Activated CD4-positive, alpha-beta T cell treated with anti-CD3 and anti-CD28 coated beads, Interleukin-2, amount 10 ng/mL, durations not matched to agents 24 days and 14 days (primary cell): Measurements from ENCODE around the gene CBFA2T2. TPM values are rescaled to one million over a fixed set of nuclear protein-coding genes. Genes with fewer than 3 reads are reported as not detected.
"Not testable (repeated sequence)": the region's sequence is repeated elsewhere in the genome, so short reads cannot be mapped to it uniquely, and the experiment has no call there.

ENCODE experiments used
- DNase-seq: peaks from one replicate; pipeline ENCODE4 v3.0.0; 2022
- H3K27ac Mint-ChIP-seq: one replicate; pipeline ENCODE4 v1.8.0; 2022; ENCODE audit warnings: mild to moderate bottlenecking, mixed read lengths
- H3K27me3 Mint-ChIP-seq: one replicate; pipeline ENCODE4 v1.8.0; 2022; ENCODE audit warnings: mixed read lengths
- H3K36me3 Mint-ChIP-seq: one replicate; pipeline ENCODE4 v1.8.0; 2022; ENCODE audit warnings: low read depth, mild to moderate bottlenecking, mixed read lengths
- H3K4me1 Mint-ChIP-seq: one replicate; pipeline ENCODE4 v1.8.0; 2021; ENCODE audit warnings: mixed read lengths
- H3K4me3 Mint-ChIP-seq: one replicate; pipeline ENCODE4 v1.8.0; 2022; ENCODE audit warnings: mild to moderate bottlenecking, moderate library complexity, mixed read lengths
- H3K9me3 Mint-ChIP-seq: one replicate; pipeline ENCODE4 v1.8.0; 2021; ENCODE audit warnings: mixed read lengths
- intact Hi-C: fragments of 100-400 bp; cut with micrococcal nuclease; formaldehyde crosslinking; loops from one replicate; pipeline ENCODE4 v1.15.1; 2023
- total RNA-seq: library from RNA; stranded (reverse); gene quantifications from 2 replicates; pipeline ENCODE4 v1.2.3, GENCODE V29; 2022

Gene CBFA2T2
- total RNA-seq, 1 donor from 2014 or later = 12.9 TPM

DNA sequence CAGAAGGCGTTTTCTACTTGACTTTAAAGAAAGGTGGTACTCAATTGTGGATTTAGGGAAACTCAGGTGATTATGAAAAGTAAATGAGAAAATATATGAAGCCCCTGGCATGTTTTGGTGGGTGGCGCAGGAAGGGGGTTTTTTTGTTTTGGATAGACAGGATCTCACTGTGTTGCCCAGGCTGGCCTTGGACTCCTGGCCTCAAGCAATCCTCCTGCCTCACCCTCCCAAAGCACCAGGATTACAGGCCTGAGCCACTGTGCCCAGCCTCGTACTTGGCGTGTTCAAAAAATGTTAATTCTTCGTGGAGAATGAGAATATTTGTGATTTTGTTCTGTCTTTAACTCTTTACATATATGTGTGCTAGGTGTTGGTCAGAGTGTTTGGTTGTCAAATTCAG lies 140.1 kb downstream of the CBFA2T2 start:
- no peak overlapping the region for H3K27ac Mint-ChIP-seq
- intact Hi-C loops = no loop called here
- H3K27me3 Mint-ChIP-seq = no peaks in the 10 kb centered on the region
- peaks cover 31% of the 10 kb centered on the region for H3K36me3 Mint-ChIP-seq
- H3K9me3 Mint-ChIP-seq = no peaks in the 10 kb centered on the region
- H3K4me3 Mint-ChIP-seq = no peak overlapping the region
- no peak for DNase-seq
- H3K4me1 Mint-ChIP-seq = peaks cover 3% of the 10 kb centered on the region

DNA sequence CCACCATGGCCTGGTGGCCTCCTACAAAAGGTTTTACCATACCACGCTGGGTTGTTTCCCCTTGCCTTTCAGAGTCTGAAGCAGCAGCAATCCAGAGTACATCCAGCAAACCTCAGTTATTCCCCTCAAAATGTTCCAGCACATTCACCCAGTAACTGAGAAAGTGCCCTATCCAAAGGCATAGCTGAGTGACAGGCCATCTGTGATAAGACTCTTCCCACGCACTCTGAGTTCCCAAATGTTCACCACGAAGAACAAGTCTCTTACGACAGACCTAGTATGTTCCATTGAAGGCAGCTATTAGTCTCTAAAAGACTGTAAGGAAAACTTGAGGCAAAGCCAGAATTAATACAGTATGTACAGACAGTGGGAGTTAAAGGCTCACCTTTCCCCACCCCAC lies 140.6 kb downstream of the CBFA2T2 start:
- intact Hi-C loops = no loop called here
- Mint-ChIP-seq H3K27me3 (no peaks in the 10 kb centered on the region), H3K27ac (no peak overlapping the region), H3K4me3 (no peak overlapping the region), H3K4me1 (peaks cover 3% of the 10 kb centered on the region), H3K36me3 (peaks cover 29% of the 10 kb centered on the region), H3K9me3 (no peaks in the 10 kb centered on the region)
- no peak for DNase-seq

DNA sequence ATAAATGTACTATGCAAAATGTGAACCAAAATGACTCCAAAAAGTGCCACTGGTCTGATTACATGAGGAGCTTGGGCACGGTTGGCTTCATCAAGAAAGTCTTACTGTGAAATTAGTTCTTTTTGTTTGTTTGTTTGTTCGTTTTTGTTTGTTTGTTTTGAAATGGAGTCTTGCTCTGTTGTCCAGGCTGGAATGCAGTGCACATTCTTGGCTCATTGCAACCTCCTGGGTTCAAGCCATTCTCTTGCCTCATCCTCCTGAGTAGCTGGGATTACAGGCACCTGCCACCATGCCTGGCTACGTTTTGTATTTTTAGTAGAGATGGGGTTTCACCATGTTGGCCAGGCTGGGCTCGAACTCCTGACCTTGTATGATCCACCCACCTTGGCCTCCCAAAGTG lies 142.0 kb downstream of the CBFA2T2 start:
- intact Hi-C loops, H3K27me3 Mint-ChIP-seq, H3K4me3 Mint-ChIP-seq, DNase-seq, H3K4me1 Mint-ChIP-seq, H3K27ac Mint-ChIP-seq, H3K9me3 Mint-ChIP-seq: not testable (repeated sequence)
- peaks cover 26% of the 10 kb centered on the region for H3K36me3 Mint-ChIP-seq

DNA sequence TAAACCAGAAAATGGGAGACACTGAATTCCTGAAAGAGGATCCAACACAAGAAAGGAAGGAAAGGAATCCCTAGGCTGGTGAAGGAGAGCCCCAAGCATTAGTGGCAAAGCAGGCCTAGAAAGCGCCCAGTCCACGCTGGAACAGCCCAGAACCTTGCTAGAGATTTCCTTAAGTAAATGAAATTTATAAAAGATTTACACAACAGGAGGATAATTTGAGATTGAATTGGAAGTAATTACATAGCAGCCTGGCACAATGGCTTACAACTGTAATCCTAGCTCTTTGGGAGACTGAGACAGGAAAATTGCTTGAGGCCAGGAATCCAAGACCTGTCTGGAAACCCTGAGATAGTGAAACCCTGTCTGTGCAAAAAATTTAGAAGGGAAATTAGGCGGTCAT lies 145.4 kb downstream of the CBFA2T2 start:
- no peak for DNase-seq
- Mint-ChIP-seq H3K4me1 (peaks cover 3% of the 10 kb centered on the region), H3K4me3 (no peak overlapping the region), H3K27me3 (no peaks in the 10 kb centered on the region), H3K36me3 (peaks cover 24% of the 10 kb centered on the region), H3K27ac (no peak overlapping the region), H3K9me3 (no peaks in the 10 kb centered on the region)
- intact Hi-C loops = no loop called here

DNA sequence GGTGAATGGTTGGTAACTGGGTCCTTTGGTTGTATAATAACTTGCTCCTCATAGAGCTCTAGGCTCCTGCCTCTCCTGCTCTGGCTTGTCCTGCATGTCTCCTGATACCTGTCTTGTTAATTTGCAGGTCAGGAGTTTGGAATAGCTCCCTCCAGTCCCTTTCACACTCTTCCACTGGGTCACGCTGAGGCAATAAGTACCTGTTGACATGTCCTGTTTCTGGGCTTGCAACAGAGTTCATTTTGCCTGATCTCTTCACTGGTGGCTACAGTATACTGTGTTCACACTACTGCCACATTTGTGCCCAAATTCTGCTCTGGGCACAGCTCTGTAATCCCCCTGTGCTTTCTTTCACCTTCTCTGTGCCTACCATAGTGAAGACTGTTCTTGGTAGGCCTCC lies 146.9 kb downstream of the CBFA2T2 start:
- H3K27me3 Mint-ChIP-seq = no peaks in the 10 kb centered on the region
- intact Hi-C loops = no loop called here
- no peak for DNase-seq
- no peaks in the 10 kb centered on the region for H3K9me3 Mint-ChIP-seq
- peaks cover 3% of the 10 kb centered on the region for H3K4me1 Mint-ChIP-seq
- H3K27ac Mint-ChIP-seq = no peak overlapping the region
- peaks cover 16% of the 10 kb centered on the region for H3K36me3 Mint-ChIP-seq
- H3K4me3 Mint-ChIP-seq = no peak overlapping the region

DNA sequence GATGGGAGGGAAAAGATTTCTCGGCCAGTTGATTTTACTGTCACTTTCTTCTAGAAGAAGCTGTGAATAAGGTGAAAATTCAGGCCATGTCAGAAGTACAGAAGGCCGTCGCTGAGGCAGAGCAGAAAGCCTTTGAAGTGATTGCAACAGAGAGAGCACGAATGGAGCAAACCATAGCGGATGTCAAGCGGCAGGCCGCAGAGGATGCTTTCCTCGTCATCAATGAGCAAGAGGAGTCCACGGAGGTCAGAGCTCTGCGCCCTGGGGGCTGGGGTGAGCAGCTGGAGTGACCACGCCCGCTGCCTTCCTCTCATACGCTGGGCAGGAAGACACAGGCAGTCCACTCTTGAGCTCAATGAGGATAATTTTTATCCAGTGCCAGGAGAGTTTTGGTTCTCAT lies 150.4 kb downstream of the CBFA2T2 start:
- H3K9me3 Mint-ChIP-seq = no peaks in the 10 kb centered on the region
- no peak overlapping the region for H3K27ac Mint-ChIP-seq
- H3K36me3 Mint-ChIP-seq = peaks cover 14% of the 10 kb centered on the region
- H3K4me1 Mint-ChIP-seq = no peaks in the 10 kb centered on the region
- H3K27me3 Mint-ChIP-seq = no peaks in the 10 kb centered on the region
- intact Hi-C loops = no loop called here
- no peak for DNase-seq
- H3K4me3 Mint-ChIP-seq = no peak overlapping the region

DNA sequence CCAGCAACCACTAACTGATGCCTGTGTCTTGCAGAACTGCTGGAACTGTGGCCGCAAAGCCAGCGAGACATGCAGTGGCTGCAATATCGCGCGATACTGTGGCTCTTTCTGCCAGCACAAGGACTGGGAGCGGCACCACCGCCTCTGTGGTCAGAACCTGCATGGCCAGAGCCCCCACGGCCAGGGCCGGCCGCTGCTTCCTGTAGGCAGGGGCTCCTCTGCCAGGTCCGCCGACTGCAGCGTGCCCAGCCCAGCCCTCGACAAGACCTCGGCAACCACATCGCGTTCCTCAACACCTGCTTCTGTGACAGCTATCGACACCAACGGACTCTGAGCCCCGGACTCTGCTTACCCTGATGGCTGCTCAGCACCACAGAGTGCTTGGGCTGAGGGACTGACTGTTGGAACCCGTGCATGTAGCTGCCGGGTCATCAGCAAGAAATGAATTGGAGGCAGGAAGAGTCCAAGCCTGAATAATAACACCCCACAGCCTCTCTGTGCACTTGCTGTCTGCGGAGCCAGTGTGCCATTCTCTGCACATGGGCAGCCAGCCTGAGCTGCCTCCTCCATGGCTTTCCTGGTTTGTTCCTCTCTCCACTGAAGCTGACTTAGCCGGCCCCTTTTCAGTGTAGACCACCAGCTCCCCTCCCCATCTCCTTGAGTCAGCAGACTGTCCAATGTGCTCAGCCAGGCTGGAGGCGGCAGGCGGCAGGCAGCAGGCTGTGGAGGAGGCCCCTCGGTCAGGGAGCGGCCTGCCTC lies 154.6 kb downstream of the CBFA2T2 start:
- intact Hi-C loops = no loop called here
- H3K4me3 Mint-ChIP-seq = no peak overlapping the region
- no peaks in the 10 kb centered on the region for H3K9me3 Mint-ChIP-seq
- H3K27ac Mint-ChIP-seq = no peak overlapping the region
- peaks cover 7% of the 10 kb centered on the region for H3K4me1 Mint-ChIP-seq
- H3K27me3 Mint-ChIP-seq = no peaks in the 10 kb centered on the region
- DNase-seq = no peak
- H3K36me3 Mint-ChIP-seq = peaks cover 11% of the 10 kb centered on the region

DNA sequence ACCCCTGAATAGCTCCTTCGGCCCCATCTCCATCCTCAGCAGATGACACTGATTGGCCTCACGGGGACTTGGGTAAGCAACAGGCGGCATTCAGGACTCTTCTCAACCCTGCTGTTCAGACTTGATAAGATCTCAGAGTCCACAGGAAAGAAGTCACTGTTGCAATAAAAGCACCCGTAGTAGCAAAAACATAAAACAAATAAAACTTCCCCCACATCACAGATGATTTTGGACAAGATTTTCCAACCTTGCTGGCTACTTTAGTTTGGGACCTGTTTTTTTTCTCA lies 155.1 kb downstream of the CBFA2T2 start:
- DNase-seq = no peak
- Mint-ChIP-seq H3K36me3 (peaks cover 7% of the 10 kb centered on the region), H3K27me3 (no peaks in the 10 kb centered on the region), H3K4me1 (peaks cover 8% of the 10 kb centered on the region), H3K4me3 (no peak overlapping the region), H3K27ac (no peak overlapping the region), H3K9me3 (no peaks in the 10 kb centered on the region)
- intact Hi-C loops = no loop called here

DNA sequence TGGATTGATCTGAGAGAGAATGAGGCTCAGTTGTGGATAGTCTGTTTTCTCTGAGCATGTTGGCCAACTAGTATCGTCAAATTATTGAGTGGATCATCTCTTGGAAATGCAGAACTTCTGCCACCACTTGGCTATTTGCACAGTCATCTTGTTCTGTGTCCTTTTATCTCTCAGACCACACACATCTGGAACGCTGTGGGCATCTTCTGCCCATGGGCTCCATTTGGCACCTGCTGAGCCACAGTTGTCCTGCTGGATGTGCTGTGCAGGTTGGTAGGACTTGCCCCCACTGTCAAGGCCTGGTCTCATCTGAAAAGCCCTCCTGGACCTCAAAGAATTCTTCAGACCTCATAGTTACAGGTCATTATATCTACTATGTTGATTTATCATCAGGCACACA lies 155.5 kb downstream of the CBFA2T2 start:
- Mint-ChIP-seq H3K27ac (no peak overlapping the region), H3K4me3 (no peak overlapping the region), H3K9me3 (no peaks in the 10 kb centered on the region), H3K4me1 (peaks cover 8% of the 10 kb centered on the region), H3K27me3 (no peaks in the 10 kb centered on the region), H3K36me3 (peaks cover 7% of the 10 kb centered on the region)
- intact Hi-C loops = no loop called here
- no peak for DNase-seq

DNA sequence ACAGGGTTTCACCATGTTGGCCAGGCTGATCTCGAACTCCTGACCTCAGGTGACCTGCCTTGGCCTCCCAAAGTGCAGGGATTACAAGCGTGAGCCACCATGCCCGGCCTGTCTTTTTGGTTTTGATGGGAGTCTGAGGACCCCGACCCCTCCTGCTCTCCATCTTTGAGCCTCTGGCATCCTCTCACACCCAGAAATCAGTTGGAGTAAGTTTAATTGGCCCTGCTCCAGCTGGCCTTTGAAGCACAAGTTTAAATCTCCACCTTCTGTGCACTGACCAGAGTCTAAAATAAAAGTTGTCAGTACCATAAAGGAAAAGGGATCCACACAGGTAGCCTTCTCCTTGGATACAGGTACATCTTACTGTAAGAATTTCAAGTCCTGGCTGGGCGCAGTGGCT lies 156.3 kb downstream of the CBFA2T2 start:
- no peak for DNase-seq
- Mint-ChIP-seq H3K27ac (no peak overlapping the region), H3K36me3 (peaks cover 7% of the 10 kb centered on the region), H3K4me3 (no peak overlapping the region), H3K27me3 (no peaks in the 10 kb centered on the region), H3K9me3 (no peaks in the 10 kb centered on the region), H3K4me1 (peaks cover 8% of the 10 kb centered on the region)
- intact Hi-C loops = no loop called here

DNA sequence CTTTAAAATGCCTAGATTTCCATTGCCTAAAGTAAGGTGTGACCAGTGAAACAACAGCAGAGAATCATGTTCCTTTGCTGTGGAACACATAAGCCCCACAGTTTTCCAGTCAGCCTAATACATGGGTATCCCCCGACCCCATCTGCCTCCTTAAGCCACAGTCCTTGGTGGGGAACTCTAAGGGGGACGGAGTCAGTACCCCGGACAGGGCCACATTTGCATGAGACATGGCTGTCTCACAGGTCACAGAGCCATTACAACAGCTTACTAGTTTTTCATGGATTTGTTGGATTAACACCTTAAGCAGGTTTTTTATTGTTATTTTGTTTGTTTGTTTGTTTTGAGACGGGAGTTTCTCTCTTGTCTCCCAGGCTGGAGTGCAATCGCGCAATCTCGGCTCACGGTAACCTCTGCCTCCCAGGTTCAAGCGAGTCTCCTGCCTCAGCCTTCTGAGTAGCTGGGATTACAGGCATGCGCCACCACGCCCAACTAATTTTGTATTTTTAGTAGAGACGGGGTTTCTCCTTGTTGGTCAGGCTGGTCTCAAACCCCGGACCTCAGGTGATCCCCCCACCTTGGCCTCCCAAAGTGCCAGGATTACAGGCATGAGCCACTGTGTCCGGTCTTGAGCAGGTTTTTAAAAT lies 157.2 kb downstream of the CBFA2T2 start:
- intact Hi-C loops = not testable (repeated sequence)

DNA sequence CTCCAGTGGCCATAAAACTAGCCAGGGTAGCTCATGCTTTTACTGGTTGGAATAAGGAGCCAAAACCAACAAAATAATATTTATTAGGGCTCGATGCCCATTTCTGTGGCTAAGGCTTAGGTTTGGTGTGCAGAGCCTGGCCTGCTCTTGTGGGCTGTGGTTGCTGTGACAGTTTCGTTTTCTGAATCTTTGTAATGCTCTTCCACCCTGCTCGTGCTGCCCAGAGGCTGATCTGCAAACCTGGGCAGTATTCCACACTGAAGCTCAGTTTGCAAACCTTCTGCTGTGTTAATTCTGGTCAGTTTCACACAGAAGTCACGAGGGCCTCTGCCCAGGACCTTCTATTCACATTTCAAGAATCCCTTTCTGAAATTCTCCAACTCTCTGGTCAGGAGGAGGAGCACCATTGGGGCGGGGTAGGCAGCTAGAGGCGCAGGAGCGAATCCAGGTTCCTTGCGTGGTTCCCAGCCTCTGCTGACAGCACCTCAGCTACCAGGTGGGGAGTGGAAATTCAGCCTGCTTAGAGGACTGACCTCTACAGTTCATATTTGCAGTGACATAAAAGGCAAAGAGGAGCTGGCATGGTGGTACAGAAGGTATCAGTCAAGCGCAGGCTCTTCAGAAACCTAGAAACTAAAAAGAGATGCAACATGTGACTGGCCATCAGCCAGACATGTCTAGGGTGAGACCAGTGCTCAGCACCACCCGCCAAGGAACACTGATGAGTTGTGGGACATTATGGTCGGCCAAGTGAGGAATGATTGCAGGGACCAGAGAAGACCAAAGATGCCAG lies 157.9 kb downstream of the CBFA2T2 start:
- Mint-ChIP-seq H3K4me3 (no peak overlapping the region), H3K27me3 (no peaks in the 10 kb centered on the region), H3K36me3 (peaks cover 7% of the 10 kb centered on the region), H3K4me1 (peaks cover 16% of the 10 kb centered on the region), H3K9me3 (no peaks in the 10 kb centered on the region), H3K27ac (no peak overlapping the region)
- DNase-seq = peak; percentile 56
- intact Hi-C loops = no loop called here

More for the DNA sequence above, 157.2 kb downstream of the CBFA2T2 start:
- DNase-seq, H3K36me3 Mint-ChIP-seq, H3K27me3 Mint-ChIP-seq, H3K4me3 Mint-ChIP-seq, H3K9me3 Mint-ChIP-seq, H3K27ac Mint-ChIP-seq: not testable (repeated sequence)
- peaks cover 12% of the 10 kb centered on the region for H3K4me1 Mint-ChIP-seq

DNA sequence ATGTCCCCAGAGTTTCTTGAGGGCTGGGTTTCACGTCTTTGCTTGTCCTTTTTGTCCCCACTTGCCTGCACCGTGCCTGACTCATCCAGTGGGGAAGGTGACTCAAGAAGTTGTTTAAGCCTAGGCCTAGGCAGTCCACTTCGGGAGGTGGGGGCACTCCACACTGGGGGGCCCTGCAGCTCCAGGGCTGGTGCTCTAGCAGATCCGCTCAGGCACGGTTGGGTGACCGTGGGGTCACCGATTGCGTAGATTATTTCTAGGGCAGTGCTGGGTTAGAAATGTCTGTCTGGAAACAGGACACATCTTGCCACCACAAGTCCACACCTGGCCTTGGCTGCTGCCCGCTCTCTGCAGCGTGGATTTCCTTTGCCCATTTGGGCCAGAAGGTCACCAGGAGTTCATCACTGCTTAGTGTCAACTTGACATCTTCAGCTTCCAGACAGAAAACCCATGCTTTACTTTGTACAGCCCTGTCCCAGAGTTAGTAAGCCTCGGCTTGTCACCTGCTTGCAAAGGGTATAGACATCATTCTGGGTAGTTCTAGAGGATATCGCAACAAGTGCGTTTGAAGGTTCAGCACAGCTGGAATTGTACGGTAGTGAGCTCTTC lies 158.6 kb downstream of the CBFA2T2 start:
- H3K27me3 Mint-ChIP-seq = no peaks in the 10 kb centered on the region
- H3K27ac Mint-ChIP-seq = no peak overlapping the region
- no peaks in the 10 kb centered on the region for H3K9me3 Mint-ChIP-seq
- H3K4me1 Mint-ChIP-seq = peaks cover 22% of the 10 kb centered on the region
- peaks cover 7% of the 10 kb centered on the region for H3K36me3 Mint-ChIP-seq
- H3K4me3 Mint-ChIP-seq = no peak overlapping the region
- intact Hi-C loops = no loop called here
- no peak for DNase-seq

DNA sequence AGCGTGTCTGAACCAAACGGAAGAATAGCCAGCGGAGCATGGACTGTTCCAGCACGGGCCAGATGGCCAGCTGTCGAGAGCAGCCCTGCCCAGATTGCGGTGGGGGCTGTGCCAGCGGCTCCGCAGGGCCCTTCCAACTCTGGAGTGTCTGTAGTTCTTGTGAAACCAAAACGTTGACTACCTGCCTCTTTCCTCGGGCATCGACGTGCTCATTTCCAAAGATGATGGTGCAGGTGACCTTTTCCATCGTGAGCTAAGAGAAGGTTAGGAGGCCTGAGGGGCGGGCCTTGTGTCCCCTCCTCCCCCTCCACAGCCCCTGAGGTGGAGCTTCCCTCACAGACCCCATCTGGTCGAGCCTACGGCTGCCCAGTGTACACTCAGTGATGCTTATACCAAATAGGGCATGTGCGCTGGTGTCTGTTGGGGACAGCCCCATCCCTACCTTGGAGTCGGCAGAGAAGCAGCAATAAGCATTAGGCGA lies 159.3 kb downstream of the CBFA2T2 start:
- DNase-seq = no peak
- no peak overlapping the region for H3K27ac Mint-ChIP-seq
- peaks cover 7% of the 10 kb centered on the region for H3K36me3 Mint-ChIP-seq
- no peak overlapping the region for H3K4me3 Mint-ChIP-seq
- no peaks in the 10 kb centered on the region for H3K27me3 Mint-ChIP-seq
- peaks cover 22% of the 10 kb centered on the region for H3K4me1 Mint-ChIP-seq
- intact Hi-C loops = no loop called here
- H3K9me3 Mint-ChIP-seq = no peaks in the 10 kb centered on the region
